Uterus (tissue), 4 donors: Measurements from ENCODE around the gene FGF21. TPM values are rescaled to one million over a fixed set of nuclear protein-coding genes. Genes with fewer than 3 reads are reported as not detected.

Experiments
- DNase-seq, 2 donors: peaks; one replicate each; pipeline ENCODE4 v3.0.0-alpha.2; 2019 to 2020
- H3K27ac ChIP-seq, 2 donors: fragments of 200-600 bp; sonication (generic); 1 replicate in 1 of 2; 2 replicates in 1 of 2; pipeline ENCODE4 v1.5.1; 2016 to 2018
- H3K27me3 ChIP-seq, 2 donors: fragments of 200-600 bp; sonication (generic); one replicate each; pipeline ENCODE4 v1.5.1; 2018 to 2019; ENCODE audit warnings: control low read depth in 1 of 2
- H3K36me3 ChIP-seq, 2 donors: fragments of 200-600 bp; sonication (generic); one replicate each; pipeline ENCODE4 v1.5.1; 2019; ENCODE audit warnings: control low read depth in 1 of 2
- H3K4me1 ChIP-seq, 2 donors: fragments of 200-600 bp; sonication (generic); one replicate each; pipeline ENCODE4 v1.5.1; 2018 to 2019; ENCODE audit warnings: control low read depth in 1 of 2
- H3K4me3 ChIP-seq, 2 donors: fragments of 200-600 bp; sonication (generic); 1 replicate in 1 of 2; 2 replicates in 1 of 2; pipeline ENCODE4 v1.5.1; 2018 to 2019; ENCODE audit warnings: mild to moderate bottlenecking in 1 of 2
- H3K9me3 ChIP-seq, 2 donors: fragments of 200-600 bp; sonication (generic); one replicate each; pipeline ENCODE4 v1.5.1; 2019; ENCODE audit warnings: control low read depth in 1 of 2
- CTCF ChIP-seq, 4 experiments: fragments of 200-600 bp in 2 of 4; fragments of 450-650 bp in 2 of 4; sonication (generic) in 2 of 4; IDR thresholded peaks; one replicate each; pipeline ENCODE4 v1.5.1; 2016 to 2019; ENCODE audit warnings: antibody characterized with exemption in 4 of 4, mild to moderate bottlenecking in 2 of 4, moderate library complexity in 1 of 4
- POLR2A ChIP-seq, 2 donors: fragments of 450-650 bp; IDR thresholded peaks; one replicate each; pipeline ENCODE4 v1.6.1; 2016; ENCODE audit warnings: antibody characterized with exemption in 2 of 2, mild to moderate bottlenecking in 1 of 2, moderate library complexity in 1 of 2
- intact Hi-C: fragments of 100-400 bp; cut with DNase I; formaldehyde crosslinking; loops from one replicate; pipeline ENCODE4 v1.15.1; 2023; ENCODE audit warnings: low total_unique reads
- total RNA-seq, 4 donors: library from RNA; depleted of rRNA in 3 of 4; stranded (reverse); fragments of >200 nt in 3 of 4; gene quantifications; one replicate each; pipeline versions ENCODE4 v1.1.0 to v1.2.4, GENCODE V29; 2014 to 2023
- donor health status: DM: yes; HTN: yes; CAD: no.

FGF21 gene
- total RNA-seq, 4 donors from 2014 or later, result not detected

GRCh38 chr19:48718711-48719231 lies 36.6 kb upstream of the FGF21 start:
- DNase-seq, result no peak
- Histone ChIP-seq H3K4me1 (peaks cover 0 to 11% of the 10 kb centered on the region in 2 donors), H3K27me3 (no peaks in the 10 kb centered on the region), H3K27ac (peak overlapping the region; percentile 93 to 96), H3K36me3 (no peaks in the 10 kb centered on the region), H3K4me3 (no peak overlapping the region), H3K9me3 (no peaks in the 10 kb centered on the region)
- TF ChIP-seq POLR2A (IDR thresholded peaks at IDR 0.05) (no peak), CTCF (IDR thresholded peaks at IDR 0.05) (no peak)
- intact Hi-C loops, result no loop called here

- Histone ChIP-seq H3K36me3 (no peaks in the 10 kb centered on the region), H3K9me3 (no peaks in the 10 kb centered on the region), H3K4me3 (peak within 1 kb of the TSS; percentile 51 to 64), H3K27ac (peak within 1 kb of the TSS; percentile 93 to 96), H3K4me1 (peaks cover 0 to 11% of the 10 kb centered on the region in 2 donors), H3K27me3 (no peaks in the 10 kb centered on the region)
- intact Hi-C loops, result no loop called here
- peak; percentile 43 to 57 for DNase-seq
- TF ChIP-seq POLR2A (IDR thresholded peaks at IDR 0.05) (no peak), CTCF (IDR thresholded peaks at IDR 0.05) (no peak)
Observed at GRCh38 chr19:48719263-48720171, 35.8 kb upstream of the FGF21 start, which contains the start of gene MAMSTR. Gene MAMSTR, minus strand, starts transcription at chr19:48719725. Its CDS starts 694 bp downstream, at chr19:48719031.

GRCh38 chr19:48720251-48720612 lies 35.1 kb upstream of the FGF21 start:
- no peak for TF ChIP-seq POLR2A (IDR thresholded peaks at IDR 0.05)
- no peak for TF ChIP-seq CTCF (IDR thresholded peaks at IDR 0.05)
- intact Hi-C loops, result no loop called here
- no peak for DNase-seq
- H3K4me3 ChIP-seq, result peak overlapping the region in 1 of 2 donors; percentile 51
- no peaks in the 10 kb centered on the region for H3K9me3 ChIP-seq
- H3K27ac ChIP-seq, result peak overlapping the region; percentile 93 to 96
- peaks cover 0 to 11% of the 10 kb centered on the region in 2 donors for H3K4me1 ChIP-seq
- H3K27me3 ChIP-seq, result no peaks in the 10 kb centered on the region
- H3K36me3 ChIP-seq, result no peaks in the 10 kb centered on the region

- DNase-seq, result peak; percentile 98 to 100
- no peaks in the 10 kb centered on the region for H3K36me3 ChIP-seq
- intact Hi-C loops, result no loop called here
- peak overlapping the region; percentile 93 to 96 for H3K27ac ChIP-seq
- H3K4me1 ChIP-seq, result peaks cover 0 to 11% of the 10 kb centered on the region in 2 donors
- no peaks in the 10 kb centered on the region for H3K9me3 ChIP-seq
- H3K27me3 ChIP-seq, result no peaks in the 10 kb centered on the region
- TF ChIP-seq POLR2A (IDR thresholded peaks at IDR 0.05) (peak in 1 of 2 donors; percentile 34), CTCF (IDR thresholded peaks at IDR 0.05) (peak in 1 of 4 experiments; percentile 14)
- peak overlapping the region; percentile 51 to 64 for H3K4me3 ChIP-seq
Observed at GRCh38 chr19:48720613-48721296, 34.6 kb upstream of the FGF21 start.
